Mucosa of rectum (tissue), 2 donors: ENCODE results near the gene STIM2.

Experiments used
- H3K27ac ChIP-seq, 2 donors: one replicate each; pipeline ENCODE4 v1.7.0; 2013; ENCODE audit warnings: inconsistent platforms in 2 of 2, low read depth in 2 of 2, low read length in 2 of 2
- H3K27me3 ChIP-seq, 2 donors: one replicate each; pipeline ENCODE4 v1.7.0; 2013; ENCODE audit warnings: low read length in 2 of 2; ENCODE audit not compliant: control insufficient read depth in 2 of 2, insufficient read depth in 2 of 2
- H3K36me3 ChIP-seq, 2 donors: one replicate each; pipeline ENCODE4 v1.7.0; 2013; ENCODE audit warnings: low read length in 2 of 2; ENCODE audit not compliant: control insufficient read depth in 2 of 2, insufficient read depth in 2 of 2
- H3K4me1 ChIP-seq, 2 donors: one replicate each; pipeline ENCODE4 v1.7.0; 2013; ENCODE audit warnings: low read length in 2 of 2, mild to moderate bottlenecking in 1 of 2; ENCODE audit not compliant: control insufficient read depth in 2 of 2, insufficient read depth in 2 of 2
- H3K4me3 ChIP-seq, 2 donors: one replicate each; pipeline ENCODE4 v1.7.0; 2013; ENCODE audit warnings: low read length in 2 of 2
- H3K9ac ChIP-seq, 2 donors: one replicate each; pipeline ENCODE4 v1.7.0; 2013; ENCODE audit warnings: low read length in 2 of 2, low read depth in 1 of 2, mild to moderate bottlenecking in 1 of 2
- H3K9me3 ChIP-seq, 2 donors: one replicate each; pipeline ENCODE4 v1.7.0; 2013; ENCODE audit warnings: low read length in 2 of 2; ENCODE audit not compliant: control insufficient read depth in 2 of 2
- donor health status: healthy.
- donor health status: Normal muscosa, but diverticular disease.

The STIM2 gene

DNA sequence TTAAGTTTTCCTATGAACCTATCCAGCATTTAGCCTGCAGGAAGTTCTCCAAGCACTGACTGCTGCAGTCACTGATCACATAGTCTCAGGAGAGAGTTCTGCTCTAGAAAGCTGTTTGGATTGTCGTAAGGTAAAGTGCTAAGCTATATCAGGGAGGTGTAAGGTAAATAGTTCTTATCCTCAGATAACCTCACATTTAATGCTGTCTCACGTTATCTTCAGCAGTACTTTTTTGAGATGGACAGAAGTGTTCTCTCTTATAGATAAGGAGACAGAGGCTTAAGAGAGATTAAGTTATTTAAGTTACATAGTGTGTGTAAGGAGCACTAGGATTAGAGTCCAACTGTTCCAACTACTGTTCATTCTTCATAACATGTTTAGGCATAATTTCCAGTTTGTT lies 77.9 kb downstream of the STIM2 start:
- Histone ChIP-seq H3K9me3 (no peaks in the 10 kb centered on the region), H3K4me1 (peaks cover 0 to 3% of the 10 kb centered on the region in 2 donors)

DNA sequence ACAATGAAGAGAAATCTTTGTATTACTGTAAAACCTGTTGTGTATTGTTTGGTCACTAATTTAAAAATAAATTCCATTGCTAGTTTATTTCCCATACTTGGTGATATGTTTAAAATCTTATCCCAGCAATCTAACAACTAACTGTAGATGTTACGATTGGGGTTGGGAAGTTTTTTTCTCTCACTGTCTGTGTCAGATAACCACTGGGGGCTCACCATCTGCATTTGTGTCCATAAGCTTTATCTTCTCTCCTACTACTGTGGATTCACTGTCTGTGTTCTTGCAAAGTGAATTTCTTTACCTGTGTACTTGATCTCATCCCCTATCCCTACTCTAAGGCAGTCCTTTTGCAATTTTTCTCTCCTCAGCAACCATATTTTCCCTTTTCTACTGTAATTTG lies 81.3 kb downstream of the STIM2 start:
- Histone ChIP-seq H3K9ac (no peak overlapping the region), H3K27me3 (no peaks in the 10 kb centered on the region), H3K9me3 (no peaks in the 10 kb centered on the region), H3K27ac (no peak overlapping the region), H3K4me3 (no peak overlapping the region), H3K4me1 (peaks cover 0 to 3% of the 10 kb centered on the region in 2 donors), H3K36me3 (no peaks in the 10 kb centered on the region)

More for the DNA sequence above, 77.9 kb downstream of the STIM2 start:
- H3K4me3 ChIP-seq: no peak overlapping the region
- H3K9ac ChIP-seq: no peak overlapping the region
- no peak overlapping the region for H3K27ac ChIP-seq
- no peaks in the 10 kb centered on the region for H3K27me3 ChIP-seq
- no peaks in the 10 kb centered on the region for H3K36me3 ChIP-seq

DNA sequence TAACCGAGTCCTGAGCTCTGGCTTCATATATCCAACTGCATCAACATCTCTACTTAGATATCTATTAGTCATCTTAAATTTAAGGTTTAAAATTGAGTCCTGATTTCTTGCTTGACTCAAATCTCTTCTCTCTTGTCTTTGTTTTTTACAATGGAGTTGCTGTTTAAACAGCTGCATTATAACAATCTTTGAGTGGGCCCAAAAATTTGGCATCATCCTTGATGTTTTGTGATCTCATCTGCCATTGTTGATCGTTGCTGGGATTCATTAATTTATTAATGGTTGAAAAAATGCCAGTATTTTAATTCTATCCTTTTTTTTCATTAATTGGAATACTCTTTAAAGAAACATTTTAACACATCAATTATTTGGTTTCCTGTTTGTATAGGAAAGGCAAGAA lies 82.2 kb downstream of the STIM2 start:
- Histone ChIP-seq H3K4me3 (no peak overlapping the region), H3K9me3 (no peaks in the 10 kb centered on the region), H3K27ac (no peak overlapping the region), H3K4me1 (no peaks in the 10 kb centered on the region), H3K27me3 (no peaks in the 10 kb centered on the region), H3K9ac (no peak overlapping the region), H3K36me3 (no peaks in the 10 kb centered on the region)

DNA sequence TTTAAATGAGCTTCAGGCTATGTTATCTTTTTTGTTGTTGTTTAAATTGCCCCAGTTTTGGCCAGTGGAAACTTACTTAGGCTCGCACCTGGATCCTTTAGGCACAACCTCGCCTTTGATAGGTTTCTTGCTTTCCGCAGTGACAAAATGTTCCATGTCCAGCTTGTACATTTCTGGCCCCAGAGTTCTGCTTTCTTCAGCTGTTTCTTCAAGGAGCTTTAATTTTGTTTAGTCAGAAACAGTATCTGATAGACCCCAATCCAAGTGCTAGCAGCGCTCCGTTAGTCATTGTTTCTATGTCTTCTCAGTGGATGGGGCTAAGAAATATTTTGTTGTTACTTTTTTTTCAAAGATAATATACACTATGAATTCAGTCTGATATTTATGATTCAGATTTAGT lies 82.8 kb downstream of the STIM2 start:
- Histone ChIP-seq H3K9me3 (no peaks in the 10 kb centered on the region), H3K27me3 (no peaks in the 10 kb centered on the region), H3K36me3 (no peaks in the 10 kb centered on the region), H3K9ac (no peak overlapping the region), H3K4me1 (no peaks in the 10 kb centered on the region), H3K27ac (no peak overlapping the region), H3K4me3 (no peak overlapping the region)

DNA sequence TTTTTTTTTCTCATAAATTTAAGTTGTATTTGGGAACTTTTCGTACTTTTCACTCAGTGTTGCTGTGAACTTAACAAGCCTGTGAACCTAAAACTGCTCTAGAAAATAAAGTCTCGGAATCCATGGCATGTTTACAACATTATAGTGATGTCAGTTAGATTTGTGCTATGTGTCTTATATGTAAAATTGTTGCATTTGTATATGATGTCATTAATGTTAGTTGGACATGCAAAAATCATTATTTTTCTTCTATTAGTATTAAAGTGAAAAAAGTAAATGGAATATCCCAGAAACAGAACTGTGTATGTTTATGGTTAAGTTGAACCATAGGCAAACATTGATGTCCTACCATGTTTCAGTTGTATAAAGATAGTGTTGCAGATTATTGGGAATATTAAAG lies 85.2 kb downstream of the STIM2 start:
- Histone ChIP-seq H3K4me1 (no peaks in the 10 kb centered on the region), H3K27me3 (no peaks in the 10 kb centered on the region), H3K9me3 (no peaks in the 10 kb centered on the region), H3K36me3 (no peaks in the 10 kb centered on the region), H3K9ac (no peak overlapping the region), H3K27ac (no peak overlapping the region), H3K4me3 (no peak overlapping the region)

DNA sequence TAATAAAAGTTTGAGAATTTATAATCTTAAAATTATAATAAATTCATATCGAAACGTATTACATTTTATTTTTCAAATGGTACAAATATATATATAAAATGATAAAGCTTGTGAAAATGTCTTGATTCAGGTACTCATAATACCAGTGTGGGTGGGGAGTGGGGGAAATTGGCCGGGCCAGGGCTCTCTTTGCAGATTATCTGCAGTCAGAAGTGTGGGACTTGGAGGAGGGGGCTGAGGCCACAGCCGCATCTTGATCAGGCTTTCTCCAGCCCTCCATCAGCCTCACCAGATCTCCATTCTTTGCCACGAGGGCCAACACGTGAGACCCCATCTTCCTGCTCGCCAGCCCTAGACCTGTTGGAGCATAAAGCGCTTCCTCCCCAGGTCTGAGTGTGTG lies 86.7 kb downstream of the STIM2 start:
- H3K36me3 ChIP-seq: no peaks in the 10 kb centered on the region

DNA sequence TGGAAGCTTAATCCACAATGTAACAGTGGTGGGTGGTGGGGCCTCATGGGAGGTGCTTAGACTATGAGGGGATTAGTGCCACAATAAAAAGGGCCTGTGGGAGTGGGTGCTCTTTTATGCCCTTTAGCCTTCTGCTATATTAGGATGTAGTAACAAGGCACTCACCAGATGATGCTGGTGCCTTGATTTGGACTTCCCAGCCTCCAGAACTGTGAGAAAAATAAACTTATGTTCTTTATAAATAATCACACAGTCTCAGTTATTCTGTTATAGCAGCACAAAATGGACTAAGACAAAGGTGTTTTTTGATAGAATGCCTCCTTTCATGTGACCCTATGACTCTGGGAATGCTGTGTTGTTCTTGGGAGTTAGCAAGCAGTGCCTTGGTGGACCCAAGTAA lies 89.8 kb downstream of the STIM2 start:
- Histone ChIP-seq H3K9ac (no peak overlapping the region), H3K4me1 (no peaks in the 10 kb centered on the region), H3K27ac (no peak overlapping the region), H3K9me3 (no peaks in the 10 kb centered on the region), H3K4me3 (no peak overlapping the region), H3K36me3 (no peaks in the 10 kb centered on the region), H3K27me3 (no peaks in the 10 kb centered on the region)

More for the DNA sequence above, 86.7 kb downstream of the STIM2 start:
- Histone ChIP-seq H3K9me3 (no peaks in the 10 kb centered on the region), H3K4me1 (no peaks in the 10 kb centered on the region), H3K27ac (no peak overlapping the region), H3K4me3 (no peak overlapping the region), H3K27me3 (no peaks in the 10 kb centered on the region), H3K9ac (no peak overlapping the region)

DNA sequence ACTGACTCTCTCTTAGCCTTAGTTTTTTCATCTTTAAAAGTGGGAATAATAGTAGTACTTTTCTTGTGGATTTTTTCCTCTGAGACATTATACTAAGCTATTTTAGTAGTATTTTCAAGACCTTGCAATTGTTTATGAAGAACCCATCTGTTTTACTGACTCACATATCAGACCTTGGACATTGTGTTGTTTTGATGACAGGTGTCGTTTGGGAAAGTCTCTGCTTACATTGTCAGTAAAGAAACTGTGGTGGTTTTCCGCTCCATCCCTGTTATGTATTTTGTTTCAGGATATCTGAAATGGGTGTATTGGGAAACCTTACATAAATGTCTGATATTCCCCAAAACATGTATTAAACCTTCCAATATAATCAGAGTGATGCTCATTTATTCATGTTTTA lies 92.2 kb downstream of the STIM2 start:
- H3K27ac ChIP-seq: no peak overlapping the region
- H3K9me3 ChIP-seq: no peaks in the 10 kb centered on the region
- no peaks in the 10 kb centered on the region for H3K27me3 ChIP-seq
- H3K4me3 ChIP-seq: no peak overlapping the region
- H3K36me3 ChIP-seq: no peaks in the 10 kb centered on the region
- no peaks in the 10 kb centered on the region for H3K4me1 ChIP-seq
- H3K9ac ChIP-seq: no peak overlapping the region

DNA sequence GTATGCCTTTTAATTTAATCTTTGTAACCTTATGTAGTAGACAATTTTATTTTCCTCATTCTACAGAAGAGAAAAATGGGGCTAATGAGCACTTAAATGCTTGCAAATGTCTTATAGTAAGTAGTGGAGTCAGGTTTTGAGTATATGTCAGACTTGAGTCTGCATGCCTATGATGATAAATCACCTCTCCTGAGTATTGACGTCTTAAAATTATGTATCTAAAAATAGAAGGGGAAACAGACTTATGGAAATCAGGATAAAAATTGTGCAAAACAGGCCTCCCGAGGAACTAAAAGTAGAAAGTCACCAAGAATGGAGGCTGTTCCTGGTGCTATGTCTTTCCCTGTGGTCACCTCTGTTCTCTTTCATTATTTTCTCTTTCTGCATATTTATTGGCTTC lies 92.7 kb downstream of the STIM2 start:
- no peak overlapping the region for H3K4me3 ChIP-seq
- H3K36me3 ChIP-seq: no peaks in the 10 kb centered on the region
- H3K27me3 ChIP-seq: no peaks in the 10 kb centered on the region
- no peaks in the 10 kb centered on the region for H3K4me1 ChIP-seq
- no peak overlapping the region for H3K27ac ChIP-seq
- H3K9me3 ChIP-seq: no peaks in the 10 kb centered on the region
- H3K9ac ChIP-seq: no peak overlapping the region

DNA sequence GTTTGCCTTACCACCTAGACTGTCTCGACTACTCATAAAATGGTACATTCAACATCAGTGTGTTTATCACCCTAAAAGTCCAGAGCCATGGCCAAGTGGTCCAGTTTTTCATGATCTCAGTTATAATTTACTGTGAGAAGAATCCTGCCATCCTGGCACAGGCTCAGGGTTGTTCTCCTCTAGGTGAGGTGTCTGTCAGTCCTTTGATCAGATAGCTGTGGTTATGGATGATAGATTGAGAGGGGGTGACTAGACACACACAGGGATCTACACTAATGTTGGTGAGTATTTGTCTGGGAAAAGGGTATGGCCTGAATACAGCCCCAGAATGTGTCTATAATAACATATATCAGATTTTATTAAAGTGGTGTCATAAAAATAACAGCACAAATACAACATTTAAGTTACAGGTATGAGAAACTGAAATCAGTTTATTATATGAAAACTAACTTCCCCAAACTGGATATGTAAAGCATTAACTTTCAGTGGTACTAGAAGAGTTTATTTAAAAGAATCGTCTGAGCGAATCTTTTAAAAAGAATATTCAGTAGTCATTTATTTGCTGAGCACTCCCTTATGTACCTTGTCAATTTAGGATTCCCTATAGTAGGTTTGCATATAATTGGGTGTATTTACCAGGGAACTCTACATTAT lies 93.3 kb downstream of the STIM2 start:
- no peaks in the 10 kb centered on the region for H3K9me3 ChIP-seq
- no peak overlapping the region for H3K9ac ChIP-seq
- no peak overlapping the region for H3K27ac ChIP-seq
- no peaks in the 10 kb centered on the region for H3K36me3 ChIP-seq
- H3K27me3 ChIP-seq: no peaks in the 10 kb centered on the region
- no peaks in the 10 kb centered on the region for H3K4me1 ChIP-seq
- no peak overlapping the region for H3K4me3 ChIP-seq

DNA sequence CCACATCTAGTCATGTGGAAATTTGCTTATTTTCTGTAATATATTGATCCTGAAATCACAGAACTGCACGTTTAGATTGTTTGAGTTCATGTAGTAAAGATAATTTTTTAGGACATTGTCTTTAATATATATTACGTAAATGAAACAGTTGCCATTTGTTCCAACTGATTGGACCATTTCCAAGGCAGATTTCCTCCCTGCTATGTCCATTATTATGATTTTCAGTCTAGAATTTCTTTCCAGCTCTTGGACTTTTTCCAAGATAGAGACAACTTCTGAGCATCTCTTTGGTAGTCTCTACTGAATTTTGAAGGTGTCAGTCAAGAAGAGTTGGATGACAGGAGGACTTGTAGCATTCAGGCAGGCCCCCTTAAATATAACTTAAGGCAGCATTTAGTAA lies 94.6 kb downstream of the STIM2 start:
- Histone ChIP-seq H3K27me3 (no peaks in the 10 kb centered on the region), H3K4me1 (no peaks in the 10 kb centered on the region), H3K27ac (no peak overlapping the region), H3K36me3 (no peaks in the 10 kb centered on the region), H3K4me3 (no peak overlapping the region), H3K9me3 (no peaks in the 10 kb centered on the region), H3K9ac (no peak overlapping the region)
